IPS-18c (cell line): Measurements from ENCODE around the gene AKAP13.

ENCODE experiments used
- H3K4me3 ChIP-seq: 2 replicates; pipeline ENCODE4 v1.7.0; 2013; ENCODE audit warnings: low read depth, mild to moderate bottlenecking, low read length, moderate library complexity; ENCODE audit not compliant: insufficient read depth
- H3K9me3 ChIP-seq: one replicate; pipeline ENCODE4 v1.6.1; 2013; ENCODE audit warnings: mild to moderate bottlenecking, low read length, moderate library complexity; ENCODE audit not compliant: control insufficient read depth, insufficient read depth

AKAP13 gene

DNA sequence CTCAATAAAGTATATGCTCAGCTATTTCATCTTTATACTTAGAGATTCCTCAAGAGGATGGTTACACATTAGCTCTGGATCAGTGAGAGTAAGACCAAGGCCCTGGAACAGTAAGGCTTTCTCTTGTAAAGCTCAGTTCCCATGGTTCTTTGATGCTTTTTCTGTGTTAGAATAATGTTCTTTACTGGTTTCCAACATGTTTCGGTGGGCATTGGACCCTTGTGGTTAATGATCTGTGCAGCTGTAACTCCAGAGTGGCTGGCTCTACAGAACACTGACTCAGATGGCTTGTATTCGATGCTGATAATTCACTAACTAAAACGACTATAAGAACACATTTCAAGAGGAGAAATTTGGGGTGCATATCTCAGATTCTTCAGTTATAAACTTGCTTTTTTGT, 114.7 kb downstream of the AKAP13 start:
- H3K9me3 ChIP-seq = no peaks in the 10 kb centered on the region
- no peak overlapping the region for H3K4me3 ChIP-seq

DNA sequence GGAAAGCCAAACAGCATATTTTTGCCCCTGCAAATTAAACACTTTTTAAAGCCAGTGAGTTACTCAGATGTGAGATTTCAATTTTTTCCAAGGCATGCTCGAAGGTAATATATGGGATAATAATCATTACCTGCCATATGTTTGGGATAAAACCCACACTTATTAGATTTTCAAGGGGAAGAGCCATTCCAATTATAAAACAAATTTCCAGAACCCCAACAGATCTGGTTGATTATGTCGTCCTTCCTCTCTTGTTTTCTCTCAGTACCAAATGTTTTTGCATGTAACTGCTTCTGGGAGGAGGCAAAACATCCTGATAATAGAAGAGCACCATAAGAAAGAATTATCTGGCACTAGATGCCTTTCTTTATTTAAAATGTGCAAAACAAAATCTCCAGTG, 115.1 kb downstream of the AKAP13 start:
- H3K4me3 ChIP-seq = no peak overlapping the region
- no peaks in the 10 kb centered on the region for H3K9me3 ChIP-seq

DNA sequence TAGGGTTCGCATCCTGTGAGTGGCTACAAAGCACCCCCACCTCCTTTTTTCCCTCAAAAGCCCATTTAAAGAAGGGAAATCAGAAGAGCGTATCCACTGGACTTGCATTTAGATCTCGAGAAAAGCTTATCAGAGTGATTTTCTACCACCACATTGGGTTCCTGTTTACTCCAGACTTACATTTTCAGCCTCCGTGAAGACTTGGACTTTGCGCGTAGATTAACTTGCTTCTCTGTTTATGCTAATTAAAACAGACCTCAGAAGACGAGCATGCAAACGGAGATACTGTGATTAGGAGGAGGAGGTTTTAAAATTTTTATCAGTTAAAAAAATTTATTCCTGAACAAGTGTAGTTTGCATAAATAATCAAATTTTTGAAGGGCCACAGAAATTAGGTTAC, 115.7 kb downstream of the AKAP13 start:
- Histone ChIP-seq H3K9me3 (no peaks in the 10 kb centered on the region), H3K4me3 (no peak overlapping the region)

DNA sequence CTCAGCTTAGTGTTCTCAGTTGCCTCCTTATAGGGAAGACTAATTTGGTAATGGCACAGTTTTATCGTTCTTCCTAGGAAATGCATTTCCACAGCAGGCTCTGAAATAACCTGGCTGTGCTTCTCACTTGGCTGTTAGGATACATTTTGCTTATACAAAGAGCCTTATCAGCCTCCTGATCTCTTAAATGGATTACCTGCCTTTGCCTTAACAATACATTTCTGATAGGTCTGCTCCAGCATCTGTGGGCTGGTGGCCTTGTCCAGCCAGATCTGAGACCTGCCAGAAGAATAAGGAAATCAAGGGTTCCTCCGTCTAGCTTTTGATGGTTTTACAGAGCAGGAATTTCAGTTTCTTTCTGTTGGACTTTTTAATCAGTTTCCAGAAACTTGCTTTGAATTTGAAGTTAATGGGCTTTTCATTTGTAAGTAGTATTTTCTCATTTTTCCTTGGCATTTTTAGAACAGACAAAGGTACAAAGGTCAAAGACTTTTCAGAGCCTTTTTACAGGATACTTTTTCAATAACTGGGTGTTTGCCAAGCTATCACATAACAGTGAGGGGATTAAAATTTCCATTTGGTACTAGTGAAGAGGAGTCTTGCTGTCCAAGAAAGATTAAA, 116.3 kb downstream of the AKAP13 start:
- Histone ChIP-seq H3K9me3 (no peaks in the 10 kb centered on the region), H3K4me3 (no peak overlapping the region)

DNA sequence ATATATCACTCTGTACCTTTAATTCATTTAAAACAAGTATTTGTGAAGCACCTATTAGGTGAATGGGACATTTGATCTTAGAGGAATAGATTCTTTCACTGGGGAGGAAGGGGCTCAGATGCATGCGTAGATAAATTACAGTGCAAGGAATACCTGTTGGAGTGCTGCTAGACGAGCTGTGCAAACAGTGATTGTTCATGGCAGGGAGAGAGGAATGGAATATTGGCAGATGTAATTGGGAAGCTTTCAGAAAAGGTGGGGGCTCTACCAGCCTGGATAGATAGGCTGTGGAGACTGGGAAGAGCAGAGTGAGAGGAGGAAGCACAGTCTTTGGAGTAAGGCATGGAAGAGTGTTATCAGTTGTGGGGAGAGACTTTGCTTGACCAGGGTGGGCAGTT, 116.8 kb downstream of the AKAP13 start:
- Histone ChIP-seq H3K9me3 (no peaks in the 10 kb centered on the region), H3K4me3 (no peak overlapping the region)

DNA sequence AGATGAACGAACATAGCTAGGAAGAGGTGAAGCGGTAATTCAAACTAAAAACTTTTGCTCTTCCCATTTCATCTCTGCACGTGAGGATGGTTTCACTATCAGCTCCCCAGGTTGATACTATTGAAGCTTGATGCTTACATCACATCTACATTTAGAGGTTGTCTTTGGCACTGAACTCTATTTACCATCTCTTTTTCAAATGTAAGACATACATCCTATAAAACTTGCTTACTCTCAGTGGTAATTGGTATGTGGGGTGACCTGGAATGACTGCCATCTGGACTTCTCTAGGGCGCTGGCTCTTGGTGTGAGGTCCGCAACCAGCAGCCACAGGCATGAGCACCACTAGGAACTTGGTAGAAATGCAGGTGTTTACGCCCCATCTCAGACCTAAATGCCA, 118.1 kb downstream of the AKAP13 start:
- H3K9me3 ChIP-seq = no peaks in the 10 kb centered on the region
- no peak overlapping the region for H3K4me3 ChIP-seq

DNA sequence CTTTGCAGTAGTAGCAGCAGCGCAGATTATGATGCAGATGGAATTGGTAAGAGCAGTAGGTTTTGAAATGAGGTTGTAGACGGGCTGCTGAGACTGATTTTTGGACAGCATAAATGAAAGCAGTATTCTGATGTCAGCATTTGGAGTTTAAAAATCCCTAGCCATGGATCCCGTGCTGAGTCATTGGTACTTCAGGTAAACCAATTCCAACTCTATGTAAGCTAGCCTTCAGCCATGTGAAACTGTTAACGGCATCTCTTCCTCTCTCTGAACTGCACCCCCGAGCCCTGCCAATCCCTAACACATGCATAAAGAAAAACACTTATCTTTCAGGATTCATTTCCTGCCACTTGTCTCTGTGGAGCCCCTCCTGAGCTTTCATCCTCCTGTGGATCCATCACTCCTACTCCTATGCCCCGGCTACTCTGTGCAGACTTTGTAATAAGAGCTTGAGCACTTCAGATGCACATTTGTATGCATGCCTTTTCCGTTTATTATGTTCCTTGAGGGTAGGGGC, 119.0 kb downstream of the AKAP13 start:
- Histone ChIP-seq H3K9me3 (no peaks in the 10 kb centered on the region), H3K4me3 (no peak overlapping the region)

DNA sequence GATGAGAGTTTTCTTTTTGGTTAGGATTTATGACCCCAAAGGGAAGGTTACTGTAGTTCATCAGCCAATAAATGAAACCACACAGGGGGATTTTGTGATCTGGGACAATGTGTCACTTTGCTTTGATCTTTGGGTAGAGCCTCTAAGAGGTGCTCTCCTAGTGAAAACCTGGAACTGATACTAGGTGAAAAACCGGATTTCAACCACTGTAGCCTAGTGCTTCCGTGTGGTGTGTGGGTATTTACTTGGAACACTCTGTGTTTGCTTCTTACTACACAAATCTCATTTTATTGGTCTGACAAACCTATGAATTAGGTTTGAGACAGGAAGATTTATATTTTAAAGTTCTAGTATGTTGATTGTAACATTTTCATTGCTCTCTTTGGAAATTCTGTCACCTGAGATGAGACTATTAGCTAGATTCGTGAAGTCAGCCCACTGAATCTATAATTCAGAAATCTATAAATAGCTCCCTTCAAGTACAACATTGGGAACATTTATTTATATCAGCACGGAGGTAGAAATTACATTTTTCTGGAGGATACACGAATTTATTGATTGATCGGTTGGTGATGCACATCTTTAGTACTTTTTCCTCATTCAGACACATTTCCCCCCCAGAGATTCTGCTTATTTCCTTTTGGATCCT, 119.8 kb downstream of the AKAP13 start:
- H3K9me3 ChIP-seq = no peaks in the 10 kb centered on the region
- H3K4me3 ChIP-seq = no peak overlapping the region

DNA sequence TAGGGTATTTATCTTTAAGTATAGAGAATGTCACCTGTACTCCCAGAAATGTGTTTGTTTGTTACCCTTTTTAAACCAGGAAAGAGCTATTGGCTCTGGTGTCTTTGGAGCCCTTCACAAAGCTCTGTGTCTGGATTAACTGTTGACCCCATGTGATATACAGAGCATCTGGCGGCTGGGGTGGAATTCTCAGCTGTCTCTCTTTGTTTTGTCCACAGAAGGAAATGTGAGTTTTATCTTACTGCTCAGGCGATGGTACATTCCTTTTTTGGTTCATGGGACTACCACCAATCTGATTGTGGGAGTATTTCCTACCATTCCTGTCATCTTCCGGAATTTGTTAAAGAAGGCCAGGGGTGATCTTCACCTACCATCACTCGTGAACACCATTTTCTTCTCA, 120.3 kb downstream of the AKAP13 start:
- H3K4me3 ChIP-seq = no peak overlapping the region
- H3K9me3 ChIP-seq = no peaks in the 10 kb centered on the region

DNA sequence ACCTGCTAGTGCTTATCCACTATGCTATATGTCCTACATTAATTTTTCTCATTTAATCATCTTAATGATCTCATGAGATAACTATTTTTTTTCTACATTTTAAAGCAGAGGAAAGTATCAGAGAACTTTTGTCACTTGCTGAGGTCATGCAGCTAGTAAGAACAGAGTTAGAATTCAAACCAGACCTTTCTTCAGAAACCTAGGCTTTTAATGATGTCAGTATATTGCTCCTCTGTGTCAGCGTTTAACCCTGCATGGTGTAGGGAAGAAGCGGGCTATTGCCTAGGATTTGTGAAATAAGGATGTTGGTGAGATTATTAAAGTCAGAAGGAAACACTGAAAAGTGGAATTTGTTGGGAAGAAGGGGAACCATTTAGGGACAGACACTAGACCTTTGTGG, 121.2 kb downstream of the AKAP13 start:
- Histone ChIP-seq H3K4me3 (no peak overlapping the region), H3K9me3 (no peaks in the 10 kb centered on the region)

DNA sequence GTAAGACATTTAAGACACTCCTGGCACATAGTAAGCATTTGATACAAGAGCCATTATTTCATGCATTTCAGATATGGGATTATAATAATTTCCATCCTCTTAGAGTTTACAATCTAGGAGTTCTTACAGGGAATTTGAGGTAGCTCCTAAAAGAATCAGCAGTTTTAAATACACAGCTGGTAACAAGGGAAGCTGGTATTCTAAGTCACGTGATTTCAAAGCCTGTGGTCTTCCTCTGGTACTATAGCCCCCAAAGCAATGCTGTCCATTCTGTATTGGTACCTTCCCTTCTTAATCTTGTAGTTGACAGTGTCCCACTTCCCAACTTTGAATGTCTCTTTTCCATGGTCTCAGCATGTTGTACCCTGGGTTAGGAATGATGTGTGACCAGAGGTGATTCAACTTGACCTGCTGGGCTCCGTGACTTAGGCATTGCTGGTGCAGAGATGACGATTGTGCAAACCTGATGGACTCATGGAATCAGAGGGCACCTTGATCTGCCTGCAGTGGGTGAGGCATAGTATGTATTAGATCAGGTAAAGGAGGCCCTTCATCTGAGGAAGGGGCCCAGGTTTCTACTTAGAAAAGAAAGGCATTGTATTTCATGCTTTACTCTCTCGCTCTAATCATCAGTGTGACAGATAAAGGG, 122.9 kb downstream of the AKAP13 start:
- no peaks in the 10 kb centered on the region for H3K9me3 ChIP-seq
- H3K4me3 ChIP-seq = no peak overlapping the region

DNA sequence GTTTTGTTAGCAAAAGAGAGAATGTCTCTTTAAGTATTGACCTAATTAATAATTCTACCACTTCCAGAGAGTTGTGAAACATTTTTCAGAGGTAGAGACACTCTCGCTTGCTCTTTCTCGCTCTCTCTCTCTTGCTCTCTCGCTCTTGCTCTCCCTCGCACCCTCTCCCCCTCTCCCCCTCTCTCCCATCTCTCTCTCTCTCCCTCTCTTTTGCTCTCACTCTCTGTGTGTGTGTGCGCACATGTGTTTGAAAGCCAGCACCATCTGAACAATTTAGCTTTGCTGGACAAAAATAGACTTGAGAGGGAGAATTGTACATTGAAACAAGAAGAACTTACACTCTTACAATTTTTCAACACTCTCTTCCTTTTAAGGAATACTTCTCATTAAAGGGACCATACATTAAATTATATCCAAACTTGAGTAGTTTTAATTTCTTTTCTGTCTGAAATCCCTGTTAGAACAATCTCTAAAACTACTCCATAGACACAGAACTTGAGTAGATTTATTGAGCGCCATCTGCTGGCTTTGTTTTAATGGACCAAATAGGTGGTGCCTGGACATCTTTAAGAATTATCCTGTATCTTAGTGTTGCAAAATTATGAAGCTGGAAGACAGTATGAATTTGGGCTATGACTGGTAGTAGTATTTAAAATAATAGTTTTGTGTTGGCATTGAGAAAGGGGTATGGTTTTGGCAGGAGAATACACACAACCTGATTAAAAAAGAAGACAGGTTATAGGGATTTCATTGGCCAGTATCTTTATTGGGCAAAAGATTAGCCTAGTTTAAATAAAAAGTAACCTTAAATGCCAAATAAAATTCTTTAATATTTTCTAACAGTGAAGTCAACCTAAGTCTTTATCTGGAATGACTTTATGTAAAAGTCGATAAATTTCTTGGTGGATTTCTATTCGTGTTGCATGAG, 124.6 kb downstream of the AKAP13 start:
- Histone ChIP-seq H3K4me3 (no peak overlapping the region), H3K9me3 (no peaks in the 10 kb centered on the region)

DNA sequence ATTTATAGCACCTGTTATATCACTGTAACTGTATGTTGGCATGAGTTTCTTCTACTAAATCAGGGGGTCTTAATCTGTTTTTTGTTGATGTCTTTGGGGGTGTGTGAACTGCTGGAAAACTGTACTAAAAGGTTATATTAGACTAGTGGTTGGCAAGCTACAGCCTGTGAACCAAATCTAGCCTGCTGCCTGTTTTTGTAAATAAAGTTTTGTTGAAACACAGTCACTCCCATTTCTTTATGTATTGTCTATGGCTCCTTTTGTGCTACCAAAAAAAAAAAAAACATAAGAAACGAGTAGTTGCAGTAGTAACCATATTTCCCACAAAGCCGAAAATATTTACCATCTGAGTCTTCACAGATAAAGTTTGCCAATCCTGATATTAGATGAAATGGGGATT, 126.7 kb downstream of the AKAP13 start:
- Histone ChIP-seq H3K4me3 (no peak overlapping the region), H3K9me3 (no peaks in the 10 kb centered on the region)

DNA sequence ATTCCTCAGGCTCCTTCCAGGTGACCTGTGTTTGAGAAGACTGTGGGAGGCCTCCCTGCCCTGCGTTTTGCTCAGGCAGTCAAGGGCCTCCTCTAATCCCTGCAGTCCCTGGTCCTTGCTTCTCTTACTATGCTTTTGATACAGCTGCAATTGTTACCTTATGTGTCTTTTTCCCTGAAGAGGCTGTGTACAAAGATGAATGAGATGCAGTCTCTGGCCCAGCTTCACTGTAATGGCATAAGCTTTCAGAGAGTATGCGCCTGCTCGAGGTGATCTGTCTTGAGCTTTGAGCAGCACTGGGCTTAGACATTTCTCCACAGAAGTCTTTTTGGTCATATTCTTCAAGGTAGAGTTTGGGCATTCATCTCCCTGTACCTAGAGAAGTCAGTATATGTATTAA, 129.6 kb downstream of the AKAP13 start:
- no peaks in the 10 kb centered on the region for H3K9me3 ChIP-seq

DNA sequence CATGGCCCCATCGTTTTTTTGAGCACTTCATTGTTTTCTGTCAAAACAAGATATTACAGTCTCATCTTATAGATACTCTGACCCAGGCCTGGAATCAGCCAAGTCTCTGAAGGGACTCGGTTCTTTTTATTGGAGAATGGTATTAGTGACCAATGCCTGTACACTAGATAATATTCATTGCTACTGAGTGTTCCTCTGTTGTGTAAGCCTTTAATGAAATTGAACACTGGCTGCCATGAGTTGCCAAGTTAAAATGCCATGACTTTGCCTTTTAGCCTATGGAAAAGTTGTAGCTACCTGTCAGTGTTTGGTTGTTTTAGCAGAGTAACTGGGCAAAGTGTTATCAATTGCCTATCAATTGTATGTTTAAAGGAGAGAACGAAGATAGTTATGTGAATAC, 134.0 kb downstream of the AKAP13 start:
- no peak overlapping the region for H3K4me3 ChIP-seq
- no peaks in the 10 kb centered on the region for H3K9me3 ChIP-seq

More for the DNA sequence above, 129.6 kb downstream of the AKAP13 start:
- no peak overlapping the region for H3K4me3 ChIP-seq

DNA sequence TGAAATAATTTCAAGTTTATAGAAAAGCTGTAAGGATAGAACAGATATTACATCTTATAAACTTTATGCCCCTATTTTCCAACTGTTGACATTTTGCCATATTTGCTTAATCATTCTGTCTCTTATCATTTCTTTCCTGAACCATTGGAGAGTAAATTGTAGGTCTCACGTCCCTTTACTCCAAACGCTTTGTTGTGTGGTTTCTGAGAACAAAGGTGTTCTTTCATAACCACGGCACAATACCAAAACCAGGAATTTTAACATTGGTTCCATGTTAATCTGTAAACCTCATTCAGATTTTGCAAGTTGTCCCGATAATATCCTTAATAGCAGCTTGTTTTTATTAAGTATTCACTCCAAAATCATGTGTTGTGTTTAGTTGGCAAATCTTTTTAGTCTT, 134.8 kb downstream of the AKAP13 start:
- Histone ChIP-seq H3K4me3 (no peak overlapping the region), H3K9me3 (peaks cover 2% of the 10 kb centered on the region)

DNA sequence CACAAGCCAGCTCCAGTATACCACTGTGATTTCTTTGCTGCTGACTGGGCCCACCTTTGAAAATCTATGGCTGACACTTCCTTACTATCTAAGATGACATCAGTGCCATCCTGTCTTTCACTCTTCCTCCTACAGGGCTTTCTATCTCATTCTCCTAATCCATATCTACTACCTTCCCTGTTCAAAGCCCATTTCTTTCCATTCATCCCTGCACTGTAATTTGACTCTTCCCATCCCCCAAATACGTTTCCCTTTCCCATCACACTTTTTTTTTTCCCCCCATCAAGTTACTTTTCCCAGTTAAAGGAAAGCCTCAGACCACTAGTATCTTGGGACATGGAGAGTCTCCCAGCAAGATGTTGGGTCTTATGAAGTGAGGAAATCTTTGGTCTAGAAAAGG, 136.7 kb downstream of the AKAP13 start:
- H3K4me3 ChIP-seq = no peak overlapping the region
- H3K9me3 ChIP-seq = peaks cover 2% of the 10 kb centered on the region
